Measurements from ENCODE around the gene CIB2.
A peak's percentile ranks its signal among the peaks of the same experiment; 100 is the strongest.

Gene CIB2

GRCh38 chr15:78082743-78083110 is 48.5 kb downstream of the CIB2 start:
- DNase-seq = no peak

- no peak for DNase-seq
Observed at GRCh38 chr15:78082106-78082742, 49.0 kb downstream of the CIB2 start.

GRCh38 chr15:78080088-78080460 is 51.2 kb downstream of the CIB2 start:
- DNase-seq = no peak

GRCh38 chr15:78079298-78080087 is 51.8 kb downstream of the CIB2 start:
- DNase-seq = no peak

- DNase-seq = no peak
Observed at GRCh38 chr15:78077871-78078210, 53.4 kb downstream of the CIB2 start.

GRCh38 chr15:78077053-78077870 is 54.0 kb downstream of the CIB2 start, which contains the start of gene TBC1D2B:
Gene TBC1D2B (minus strand): TSS chr15:78077711. CDS start chr15:78077652, 59 bp downstream.
- DNase-seq = peak; percentile 77

- no peak for DNase-seq
Observed at GRCh38 chr15:78076231-78077052, 54.8 kb downstream of the CIB2 start.

- DNase-seq = no peak
Observed at GRCh38 chr15:78075490-78076230, 55.6 kb downstream of the CIB2 start.

- no peak for DNase-seq
Observed at GRCh38 chr15:78073046-78073787, 58.0 kb downstream of the CIB2 start.

GRCh38 chr15:78072080-78072892 is 59.0 kb downstream of the CIB2 start:
- no peak for DNase-seq

- DNase-seq = no peak
Observed at GRCh38 chr15:78071383-78071782, 59.9 kb downstream of the CIB2 start.

GRCh38 chr15:78070049-78070700 is 61.1 kb downstream of the CIB2 start:
- peak; percentile 60 for DNase-seq

GRCh38 chr15:78069462-78070029 is 61.7 kb downstream of the CIB2 start:
- no peak for DNase-seq

GRCh38 chr15:78069052-78069414 is 62.2 kb downstream of the CIB2 start:
- no peak for DNase-seq

- DNase-seq = no peak
Observed at GRCh38 chr15:78067328-78068228, 63.7 kb downstream of the CIB2 start.

GRCh38 chr15:78065973-78066946 is 65.0 kb downstream of the CIB2 start:
- no peak for DNase-seq

- DNase-seq = no peak
Observed at GRCh38 chr15:78065284-78065872, 65.9 kb downstream of the CIB2 start.

Measured in activated CD4-positive, alpha-beta T cell treated with anti-CD3 and anti-CD28 coated beads for 48 hours (primary cell).